ENCODE data around the gene CDC45.

DNA sequence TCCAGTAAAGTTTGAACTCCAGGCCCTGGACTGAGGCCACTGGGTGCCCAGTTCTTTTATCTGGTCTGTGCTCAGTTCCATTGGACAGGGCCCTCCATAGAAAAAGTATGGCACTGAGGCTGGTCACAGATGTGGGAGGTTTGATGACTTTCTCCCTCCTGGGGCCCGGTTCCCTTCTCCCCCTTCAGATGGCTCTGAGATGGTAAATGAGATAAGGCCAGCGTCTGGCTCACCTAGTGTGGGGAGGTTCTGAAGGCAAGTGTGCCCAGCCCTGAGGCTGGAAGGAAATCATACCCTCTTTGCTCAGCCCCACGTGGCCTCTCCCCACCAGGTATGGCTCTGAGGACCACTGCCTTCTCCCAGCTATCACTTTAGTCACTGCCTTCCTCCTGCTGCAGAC lies 45.9 kb downstream of the CDC45 start:
- TF ChIP-seq, protein P1, sequence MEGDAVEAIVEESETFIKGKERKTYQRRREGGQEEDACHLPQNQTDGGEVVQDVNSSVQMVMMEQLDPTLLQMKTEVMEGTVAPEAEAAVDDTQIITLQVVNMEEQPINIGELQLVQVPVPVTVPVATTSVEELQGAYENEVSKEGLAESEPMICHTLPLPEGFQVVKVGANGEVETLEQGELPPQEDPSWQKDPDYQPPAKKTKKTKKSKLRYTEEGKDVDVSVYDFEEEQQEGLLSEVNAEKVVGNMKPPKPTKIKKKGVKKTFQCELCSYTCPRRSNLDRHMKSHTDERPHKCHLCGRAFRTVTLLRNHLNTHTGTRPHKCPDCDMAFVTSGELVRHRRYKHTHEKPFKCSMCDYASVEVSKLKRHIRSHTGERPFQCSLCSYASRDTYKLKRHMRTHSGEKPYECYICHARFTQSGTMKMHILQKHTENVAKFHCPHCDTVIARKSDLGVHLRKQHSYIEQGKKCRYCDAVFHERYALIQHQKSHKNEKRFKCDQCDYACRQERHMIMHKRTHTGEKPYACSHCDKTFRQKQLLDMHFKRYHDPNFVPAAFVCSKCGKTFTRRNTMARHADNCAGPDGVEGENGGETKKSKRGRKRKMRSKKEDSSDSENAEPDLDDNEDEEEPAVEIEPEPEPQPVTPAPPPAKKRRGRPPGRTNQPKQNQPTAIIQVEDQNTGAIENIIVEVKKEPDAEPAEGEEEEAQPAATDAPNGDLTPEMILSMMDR (conservative IDR thresholded peaks at IDR 0.05 in 1 of 2, IDR thresholded peaks at IDR 0.05 in 1 of 2; ENCODE audit: low read depth in 1 of 2, low read length in 2 of 2): no peak
- TF ChIP-seq EZH2 (IDR thresholded peaks at IDR 0.05; ENCODE audit: low read length, missing control alignments): no peak

Data from fibroblast of lung (primary cell).